Aorta (tissue), 5 donors: Measurements from ENCODE around the gene SMPD1. TPM values are rescaled to one million over a fixed set of nuclear protein-coding genes. Genes with fewer than 3 reads are reported as not detected.
A peak's percentile ranks its signal among the peaks of the same experiment; 100 is the strongest.

ENCODE experiments used
- ATAC-seq: fragments of 200-7000 bp; cut with Tn5 transposase; one replicate; pipeline ENCODE4 v1.9.1; 2022; ENCODE audit warnings: moderate library complexity; ENCODE audit not compliant: low FRiP score
- DNase-seq, 2 donors: peaks; one replicate each; pipeline ENCODE4 v3.0.0-alpha.2; 2020
- H3K27ac ChIP-seq, 2 donors: one replicate each; pipeline ENCODE4 v1.5.1; 2013; ENCODE audit warnings: low read length in 2 of 2, mild to moderate bottlenecking in 2 of 2, moderate library complexity in 2 of 2, control low read depth in 1 of 2, inconsistent platforms in 1 of 2, low read depth in 1 of 2
- H3K27me3 ChIP-seq, 2 donors: one replicate each; pipeline ENCODE4 v1.6.1; 2013; ENCODE audit warnings: control low read depth in 1 of 2, low read length in 1 of 2, mild to moderate bottlenecking in 1 of 2, moderate library complexity in 1 of 2; ENCODE audit not compliant: insufficient read depth in 2 of 2, control insufficient read depth in 1 of 2
- H3K36me3 ChIP-seq, 2 donors: one replicate each; pipeline ENCODE4 v1.6.1; 2013; ENCODE audit warnings: control low read depth in 1 of 2, low read length in 1 of 2, mild to moderate bottlenecking in 1 of 2; ENCODE audit not compliant: insufficient read depth in 2 of 2, control insufficient read depth in 1 of 2
- H3K4me1 ChIP-seq, 2 donors: one replicate each; pipeline ENCODE4 v1.6.1; 2013; ENCODE audit warnings: low read length in 2 of 2, control low read depth in 1 of 2, mild to moderate bottlenecking in 1 of 2, moderate library complexity in 1 of 2; ENCODE audit not compliant: insufficient read depth in 2 of 2, control insufficient read depth in 1 of 2
- H3K4me3 ChIP-seq, 2 donors: one replicate each; pipeline ENCODE4 v1.5.1; 2013; ENCODE audit warnings: low read length in 2 of 2, control low read depth in 1 of 2, mild to moderate bottlenecking in 1 of 2
- H3K9me3 ChIP-seq: one replicate; pipeline ENCODE4 v1.6.1; 2013; ENCODE audit warnings: mild to moderate bottlenecking, low read length; ENCODE audit not compliant: control insufficient read depth
- WGBS, 2 donors: extraction: QIAGEN DNeasy Blood & Tissue Kit; methylation state at CpG; one replicate each; pipeline ENCODE4 v1.1.7; 2013; 5-methylcytosine and 5-hydroxymethylcytosine counted together
- intact Hi-C, 2 donors: fragments of 100-400 bp; cut with DNase I; formaldehyde crosslinking; loops; one replicate each; pipeline versions ENCODE4 v1.14.2 to v1.15.0; 2022
- long read RNA-seq, 2 donors: library from polyadenylated mRNA; unstranded; transcript quantifications; one replicate each; pipeline ENCODE4 v2.0.0, GENCODE V29; 2020 to 2021
- polyA plus RNA-seq, 2 donors: library from polyadenylated mRNA; stranded (reverse); fragments of 200-250 nt; gene quantifications; one replicate each; pipeline ENCODE4 v1.2.3, GENCODE V29; 2013
- total RNA-seq, 2 donors: library from RNA; stranded (reverse); fragmentation: NEBNext Ultra II Directional; extraction: Animal tissue kit (Norgen Biotek cat#: 25700); gene quantifications; one replicate each; pipeline ENCODE4 v1.2.1, GENCODE V29; 2021
- donor health status: healthy with polysubstance abuse.
- donor health status: Bipolar disorder and iron deficiency.
- donor health status: DM: no; HTN: no; CAD: no.
- donor health status: DM: no; HTN: no; CAD: no.
- donor health status: DM: yes; HTN: yes; CAD: no.

Gene SMPD1
- total RNA-seq (10 to 100 TPM; 29.2 to 40.4 TPM), polyA plus RNA-seq (10 to 100 TPM; 10.0 to 45.5 TPM)
- long read RNA-seq, donor 1, partial matches to known transcripts, result 7 of 15 reads
- long read RNA-seq, donor 1, other reads (novel, unspliced or antisense), result 7 of 15 reads
- long read RNA-seq, donor 2, partial matches to known transcripts, result 6 of 13 reads
- long read RNA-seq, donor 2, other reads (novel, unspliced or antisense), result 5 of 13 reads

DNA sequence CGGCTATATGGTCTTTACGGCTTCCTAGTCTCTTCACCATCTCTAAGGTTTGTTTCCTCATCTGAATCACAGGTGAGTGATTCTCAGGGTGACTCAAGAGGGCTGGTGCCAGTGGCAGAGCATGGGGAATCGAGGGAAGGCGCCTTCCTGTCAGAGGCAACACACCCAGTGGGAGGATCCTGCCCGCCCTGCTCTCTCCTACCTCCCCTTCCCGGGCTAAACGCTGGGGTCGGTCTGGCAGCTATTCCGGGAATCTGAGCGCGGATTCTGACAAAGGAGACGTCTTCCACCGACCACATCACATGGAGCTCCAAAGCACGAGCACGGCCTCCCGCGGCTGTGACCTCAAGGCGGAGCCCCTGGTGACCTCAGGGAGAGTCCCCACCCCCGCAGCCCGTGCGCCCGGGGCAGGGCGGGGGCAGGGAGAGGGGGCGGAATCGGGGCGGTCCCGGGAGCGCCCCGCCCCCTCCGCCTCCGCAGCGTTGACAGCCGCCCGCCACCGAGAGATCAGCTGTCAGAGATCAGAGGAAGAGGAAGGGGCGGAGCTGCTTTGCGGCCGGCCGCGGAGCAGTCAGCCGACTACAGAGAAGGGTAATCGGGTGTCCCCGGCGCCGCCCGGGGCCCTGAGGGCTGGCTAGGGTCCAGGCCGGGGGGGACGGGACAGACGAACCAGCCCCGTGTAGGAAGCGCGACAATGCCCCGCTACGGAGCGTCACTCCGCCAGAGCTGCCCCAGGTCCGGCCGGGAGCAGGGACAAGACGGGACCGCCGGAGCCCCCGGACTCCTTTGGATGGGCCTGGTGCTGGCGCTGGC is at the start of gene SMPD1:
TSS of gene SMPD1 (plus strand) at position 570 of the 813 bp plus-strand sequence. CDS start at position 695, 125 bp downstream.
- no peaks in the 10 kb centered on the region for H3K9me3 ChIP-seq
- no peaks in the 10 kb centered on the region for H3K4me1 ChIP-seq
- DNase-seq, result peak; percentile 96 to 97
- peak; percentile 97 for ATAC-seq
- H3K4me3 ChIP-seq, result peak within 1 kb of the TSS; percentile 61 to 71
- peak within 1 kb of the TSS; percentile 31 to 80 for H3K27ac ChIP-seq
- no peaks in the 10 kb centered on the region for H3K27me3 ChIP-seq
- intact Hi-C loops, result loop anchor here (2.0 to 10.0 kb wide), 2 partner anchors 29 to 295 kb away; partner anchors contain the start of genes APBB1 (in 1 of the 2) and MRPL17 (in 1 of the 2)
- no peaks in the 10 kb centered on the region for H3K36me3 ChIP-seq
- WGBS, 2 donors, result 1% methylated on average over 48 to 63 of the region's 63 CpGs

DNA sequence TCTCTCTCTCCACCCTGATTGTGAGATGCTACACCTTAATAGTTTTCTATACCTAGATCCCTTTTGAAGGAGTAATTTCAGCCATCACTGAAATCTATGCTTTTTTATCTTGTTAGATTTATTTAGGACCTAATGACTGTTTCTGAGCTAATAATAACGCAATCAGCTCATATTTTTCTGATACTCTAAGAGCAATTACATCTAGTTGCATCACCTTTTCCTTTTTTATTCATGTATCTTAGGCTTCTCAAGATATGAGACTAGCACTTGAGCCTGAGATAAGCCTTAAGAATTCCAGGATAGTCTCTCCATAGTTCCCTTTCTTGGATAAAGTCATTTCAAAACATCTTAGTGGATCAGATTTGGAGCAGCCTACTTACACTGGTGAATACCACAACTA is 44.9 kb upstream of the SMPD1 start:
- Histone ChIP-seq H3K4me1 (no peaks in the 10 kb centered on the region), H3K4me3 (no peak overlapping the region), H3K27ac (no peak overlapping the region), H3K9me3 (no peaks in the 10 kb centered on the region), H3K36me3 (no peaks in the 10 kb centered on the region), H3K27me3 (no peaks in the 10 kb centered on the region)
- 93% methylated on average over 1 of the region's 1 CpG for WGBS, 2 donors
- no peak for DNase-seq
- intact Hi-C loops, result no loop called here
- no peak for ATAC-seq

DNA sequence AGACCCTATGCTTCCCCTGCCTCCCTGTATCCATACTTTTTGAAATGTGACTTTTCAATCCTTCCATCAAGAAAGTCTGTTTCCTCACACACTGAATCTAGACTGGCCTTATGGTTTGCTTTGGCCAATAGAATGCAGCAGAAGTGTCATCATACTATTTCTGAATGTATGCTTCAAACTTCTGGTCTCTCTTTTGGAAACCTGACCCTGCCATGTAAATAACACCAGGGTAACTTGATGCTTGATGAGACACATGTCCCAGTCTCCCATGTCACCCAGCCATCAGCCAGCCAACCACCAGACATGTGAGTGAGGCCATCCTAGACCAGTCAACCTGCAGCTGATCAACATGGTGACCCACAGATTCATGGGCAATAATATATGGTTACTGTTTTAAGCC is 40.2 kb upstream of the SMPD1 start:
- ATAC-seq (no peak), DNase-seq (no peak)
- no peak overlapping the region for H3K4me3 ChIP-seq
- intact Hi-C loops, result loop anchor here (5.0 to 10.0 kb wide), 3 partner anchors 33 to 325 kb away; no protein-coding TSS in a partner anchor
- no peak overlapping the region for H3K27ac ChIP-seq
- H3K4me1 ChIP-seq, result no peaks in the 10 kb centered on the region
- no peaks in the 10 kb centered on the region for H3K27me3 ChIP-seq
- no peaks in the 10 kb centered on the region for H3K36me3 ChIP-seq
- no peaks in the 10 kb centered on the region for H3K9me3 ChIP-seq

DNA sequence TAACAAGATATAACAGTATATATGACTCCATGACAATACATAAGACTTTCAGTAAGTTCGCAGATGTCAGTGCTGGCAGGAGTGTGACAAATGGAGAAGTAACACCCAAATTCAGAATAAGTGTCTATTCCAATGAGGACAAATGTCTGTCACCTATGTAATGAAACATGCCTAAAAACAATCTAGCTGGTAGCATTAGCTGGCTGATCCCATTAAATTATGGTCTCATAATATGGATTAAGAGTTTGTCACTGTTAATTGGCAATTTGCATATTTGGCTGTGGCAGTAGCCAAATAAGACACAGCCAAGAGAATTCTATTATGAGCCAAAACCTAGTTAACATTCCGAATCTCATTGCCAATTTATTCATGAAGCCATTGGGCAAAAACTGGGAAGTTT is 39.8 kb upstream of the SMPD1 start:
- ATAC-seq (no peak), DNase-seq (no peak)
- H3K4me3 ChIP-seq, result no peak overlapping the region
- WGBS, 2 donors, result 74% methylated on average over 2 of the region's 2 CpGs
- no peaks in the 10 kb centered on the region for H3K36me3 ChIP-seq
- no peaks in the 10 kb centered on the region for H3K4me1 ChIP-seq
- intact Hi-C loops, result loop anchor here (5.0 to 10.0 kb wide), 3 partner anchors 33 to 326 kb away; no protein-coding TSS in a partner anchor
- no peak overlapping the region for H3K27ac ChIP-seq
- H3K9me3 ChIP-seq, result no peaks in the 10 kb centered on the region
- no peaks in the 10 kb centered on the region for H3K27me3 ChIP-seq

DNA sequence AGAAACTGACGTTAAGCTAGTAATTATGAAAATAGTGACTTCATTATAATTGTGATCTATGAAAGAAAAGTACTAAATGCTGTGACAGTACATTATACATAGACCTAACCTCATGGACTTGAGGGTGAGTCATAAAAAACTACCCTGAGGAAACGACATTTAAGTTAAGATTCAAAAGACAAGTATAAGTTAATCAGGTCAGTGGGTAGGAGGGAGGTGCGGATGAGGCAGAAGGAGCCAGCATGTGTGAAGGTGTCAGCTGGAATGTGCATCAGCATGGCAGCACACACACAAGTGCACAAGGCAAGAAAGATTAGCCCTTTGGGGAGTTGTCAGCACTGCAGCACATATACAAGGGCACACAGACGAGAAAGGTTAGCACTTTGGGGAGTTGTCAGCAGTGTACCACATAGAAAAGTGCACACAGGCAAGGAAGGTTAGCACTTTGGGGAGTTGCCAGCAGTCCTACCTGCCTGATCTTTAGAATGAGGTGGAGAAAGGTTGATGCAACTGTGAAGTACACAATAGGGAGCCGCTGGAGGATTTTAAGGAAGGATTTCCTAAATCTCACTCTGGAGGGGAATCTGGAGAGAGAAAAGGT is 38.4 kb upstream of the SMPD1 start:
- Histone ChIP-seq H3K4me1 (no peaks in the 10 kb centered on the region), H3K9me3 (no peaks in the 10 kb centered on the region), H3K4me3 (no peak overlapping the region), H3K27ac (no peak overlapping the region), H3K27me3 (no peaks in the 10 kb centered on the region), H3K36me3 (no peaks in the 10 kb centered on the region)
- no peak for DNase-seq
- no peak for ATAC-seq
- 87% methylated on average over 5 of the region's 5 CpGs for WGBS, 2 donors
- intact Hi-C loops, result loop anchor here (2.0 to 10.0 kb wide), 4 partner anchors 35 to 327 kb away; no protein-coding TSS in a partner anchor

DNA sequence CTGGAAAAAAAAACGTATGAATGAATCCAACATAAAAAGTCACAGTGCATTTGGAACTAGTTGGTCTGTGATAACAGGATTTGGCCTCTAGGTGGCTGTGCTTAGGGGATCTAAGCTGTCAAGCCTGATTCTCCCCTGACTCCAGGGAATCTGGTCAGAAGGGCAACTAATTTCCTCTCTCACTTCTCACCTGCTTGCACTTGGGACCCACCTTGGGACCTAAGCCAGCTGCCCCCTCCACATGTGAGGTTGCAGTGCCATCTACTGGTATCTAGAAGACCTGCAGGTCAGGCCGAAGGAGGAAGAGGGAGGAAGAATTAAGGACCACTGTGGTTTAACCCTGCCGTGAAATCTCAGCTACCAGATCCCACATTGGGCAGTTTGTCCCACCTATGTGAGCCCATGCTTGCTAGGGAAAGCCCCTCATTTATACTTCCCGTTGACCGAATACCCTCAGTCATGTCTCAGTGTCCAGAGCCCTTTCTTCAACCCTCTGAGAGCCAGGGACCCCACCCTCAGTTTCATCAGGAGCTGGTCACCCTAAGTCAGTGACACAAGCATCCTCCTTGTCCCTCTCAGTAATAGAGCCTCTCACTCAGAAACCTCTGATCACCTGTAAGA is 36.8 kb upstream of the SMPD1 start:
- Histone ChIP-seq H3K4me1 (no peaks in the 10 kb centered on the region), H3K27me3 (no peaks in the 10 kb centered on the region), H3K36me3 (no peaks in the 10 kb centered on the region), H3K4me3 (no peak overlapping the region), H3K9me3 (no peaks in the 10 kb centered on the region), H3K27ac (no peak overlapping the region)
- DNase-seq (no peak), ATAC-seq (peak; percentile 81)
- intact Hi-C loops, result loop anchor here (1.0 to 10.0 kb wide), 5 partner anchors 36 to 329 kb away; no protein-coding TSS in a partner anchor
- WGBS, 2 donors, result 7 to 14% methylated on average over 5 of the region's 5 CpGs

DNA sequence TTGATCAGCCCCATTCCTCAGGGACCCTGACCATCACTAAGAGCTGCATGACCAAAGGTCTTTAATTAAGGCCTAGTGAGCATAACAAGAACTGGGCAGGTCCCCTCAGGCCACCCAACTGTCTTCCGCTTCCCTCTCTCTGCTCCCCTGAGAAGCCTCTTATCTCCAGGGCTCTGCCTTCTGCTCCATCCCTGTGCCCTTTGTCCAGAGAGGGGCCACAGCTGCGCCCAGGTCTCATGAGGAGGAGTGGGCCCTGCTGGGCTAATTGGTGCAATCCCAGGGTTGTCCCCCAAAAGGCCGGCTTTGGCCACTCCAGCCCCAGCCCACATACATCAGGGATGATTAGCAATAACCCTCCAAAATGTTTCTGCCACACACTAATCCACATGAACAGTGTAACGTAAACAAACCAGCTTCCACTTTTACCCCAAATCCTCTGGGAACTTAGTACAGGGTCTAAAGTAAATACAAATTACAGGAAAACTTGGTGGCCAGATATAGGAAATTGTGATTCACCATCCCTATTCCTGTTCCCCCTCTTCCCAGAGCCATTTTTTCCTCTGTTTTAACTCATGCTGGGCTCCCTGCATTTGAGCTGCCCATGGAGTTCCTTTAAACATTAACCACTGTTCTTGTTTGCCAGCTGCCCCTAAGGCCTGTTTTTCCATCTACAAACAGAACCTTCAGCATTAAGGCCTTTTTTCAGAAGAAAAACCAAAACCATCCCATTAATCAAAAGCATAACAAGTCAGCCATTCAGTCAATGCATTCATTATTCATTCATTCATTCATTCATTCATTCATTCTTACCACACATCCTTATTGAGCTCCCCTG is 35.4 kb upstream of the SMPD1 start:
- no peaks in the 10 kb centered on the region for H3K9me3 ChIP-seq
- no peaks in the 10 kb centered on the region for H3K27me3 ChIP-seq
- peaks cover 0 to under 1% of the 10 kb centered on the region in 2 donors for H3K4me1 ChIP-seq
- DNase-seq (no peak), ATAC-seq (no peak)
- H3K4me3 ChIP-seq, result no peak overlapping the region
- intact Hi-C loops, result loop anchor here (2.0 to 10.0 kb wide), 4 partner anchors 38 to 330 kb away; no protein-coding TSS in a partner anchor
- 77 to 85% methylated on average over 4 of the region's 4 CpGs for WGBS, 2 donors
- no peak overlapping the region for H3K27ac ChIP-seq
- no peaks in the 10 kb centered on the region for H3K36me3 ChIP-seq
